Measurements from ENCODE around the gene MYL10.
"Not testable (repeated sequence)": the region's sequence is repeated elsewhere in the genome, so short reads cannot be mapped to it uniquely, and the experiment has no call there.

The MYL10 gene

GRCh38 chr7:101650579-101651081 lies 21.5 kb upstream of the MYL10 start:
- no peak for DNase-seq

- not testable (repeated sequence) for DNase-seq
Observed at GRCh38 chr7:101647876-101648275, 18.8 kb upstream of the MYL10 start.

GRCh38 chr7:101645951-101646350 lies 16.9 kb upstream of the MYL10 start:
- no peak for DNase-seq

DNA sequence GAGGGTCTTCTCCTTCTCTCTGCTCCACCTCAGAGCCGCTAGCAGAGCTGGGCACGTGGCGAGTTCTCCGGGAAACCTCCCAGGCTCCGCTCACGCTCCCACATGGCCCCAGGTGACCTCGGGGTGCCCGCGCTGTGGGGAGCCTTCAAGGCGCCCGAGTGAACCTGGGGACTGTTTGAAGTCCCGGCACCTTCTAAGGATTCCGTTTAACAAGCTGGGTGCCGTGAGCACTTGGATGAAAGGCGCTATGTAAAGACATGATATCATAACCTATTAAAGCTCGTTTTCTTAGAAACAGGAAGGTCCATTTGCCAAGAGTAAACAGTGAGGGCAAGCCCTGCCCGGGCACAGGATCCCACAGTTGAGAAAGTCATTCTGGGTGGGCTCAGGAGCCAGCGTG lies 15.8 kb upstream of the MYL10 start:
- no peak for DNase-seq

DNA sequence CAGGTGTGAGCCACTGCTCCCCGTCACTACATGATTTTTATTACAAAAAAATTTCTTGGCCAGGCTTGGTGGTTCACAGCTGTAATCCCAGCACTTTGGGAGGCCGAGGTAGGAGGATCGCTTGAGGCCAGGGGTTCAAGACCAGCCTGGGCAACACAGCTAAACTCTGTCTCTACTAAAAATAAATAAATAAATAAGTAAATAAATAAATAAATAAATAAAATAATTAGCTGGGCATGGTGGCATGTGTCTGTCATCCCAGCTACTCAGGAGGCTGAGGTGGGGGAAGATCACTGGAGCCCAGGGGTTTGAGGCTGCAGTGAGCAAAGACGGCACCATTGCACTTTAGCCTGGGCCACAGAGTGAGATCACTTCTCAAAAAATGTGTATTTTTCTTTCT lies 10.0 kb upstream of the MYL10 start:
- DNase-seq = not testable (repeated sequence)

GRCh38 chr7:101636822-101637623 lies 7.9 kb upstream of the MYL10 start:
- DNase-seq = no peak

DNA sequence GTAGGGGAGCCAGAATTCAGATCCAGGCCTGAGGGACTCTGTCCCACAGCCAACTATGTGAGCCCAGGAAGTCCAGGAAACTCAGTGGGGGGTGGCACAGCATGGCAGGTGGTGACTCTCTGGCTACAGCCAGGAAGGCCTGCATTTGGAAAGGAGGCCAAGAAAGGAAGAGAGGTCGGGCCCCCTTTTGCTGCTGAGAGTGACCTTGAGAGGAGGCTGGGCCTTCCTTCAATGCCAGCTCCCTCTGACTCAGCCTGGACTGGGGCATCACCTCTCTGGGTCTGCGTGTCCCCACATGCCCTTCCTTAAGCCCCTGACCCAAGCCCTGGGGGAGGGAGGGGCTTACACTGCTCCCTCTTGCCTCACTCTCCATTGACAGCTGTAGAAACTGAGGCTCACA lies 6.4 kb upstream of the MYL10 start:
- DNase-seq = no peak

- no peak for DNase-seq
Observed at GRCh38 chr7:101634196-101634717, 5.2 kb upstream of the MYL10 start.

GRCh38 chr7:101633511-101633910 lies 4.4 kb upstream of the MYL10 start:
- no peak for DNase-seq

DNA sequence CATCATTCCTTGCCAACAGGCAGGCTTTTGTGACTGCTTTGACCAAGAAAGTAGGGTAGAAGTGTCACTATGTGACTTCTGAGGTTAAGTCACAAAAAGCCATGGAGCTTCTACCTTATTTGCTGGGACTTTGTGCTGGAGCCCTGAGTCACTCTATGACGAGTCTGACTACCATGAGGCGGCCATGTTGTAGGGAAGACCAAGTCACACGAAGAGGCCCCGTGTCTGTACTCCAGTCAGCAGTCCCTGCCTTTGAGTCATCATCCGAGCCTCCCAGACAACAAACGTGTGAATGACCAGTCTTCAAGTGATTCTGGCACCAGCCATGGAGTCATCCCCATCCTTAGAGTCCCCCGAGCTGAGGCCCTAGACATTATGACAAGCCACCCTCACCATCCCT lies 3.5 kb upstream of the MYL10 start:
- no peak for DNase-seq

GRCh38 chr7:101631224-101631714 lies 2.2 kb upstream of the MYL10 start:
- DNase-seq = no peak

- no peak for DNase-seq
Observed at GRCh38 chr7:101630591-101630990, 1.5 kb upstream of the MYL10 start.

DNA sequence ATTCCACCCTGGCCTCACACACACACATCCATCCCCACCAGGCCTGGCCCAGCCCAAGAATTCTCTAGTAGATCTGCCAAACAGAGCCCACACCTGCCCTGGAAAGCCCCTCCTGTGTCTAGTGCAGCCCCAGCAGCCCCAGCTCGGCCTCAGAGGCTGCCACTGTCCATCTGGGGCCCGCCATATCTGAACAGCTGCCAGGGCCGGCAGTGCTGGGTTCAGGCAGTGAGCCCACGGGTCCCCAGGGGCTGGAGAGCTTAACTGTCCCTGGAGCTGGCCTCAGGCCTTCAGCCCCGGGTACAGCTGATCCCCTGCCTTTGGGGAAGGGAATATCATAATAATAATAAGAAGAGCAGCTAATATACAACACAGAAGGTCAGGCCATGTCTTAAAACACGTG lies 574 bp downstream of the MYL10 start:
- no peak for DNase-seq

GRCh38 chr7:101626758-101627157 lies 2.3 kb downstream of the MYL10 start:
- DNase-seq = no peak

GRCh38 chr7:101626069-101626671 lies 2.9 kb downstream of the MYL10 start:
- no peak for DNase-seq

GRCh38 chr7:101625031-101625791 lies 3.9 kb downstream of the MYL10 start:
- no peak for DNase-seq

GRCh38 chr7:101624246-101625001 lies 4.7 kb downstream of the MYL10 start:
- no peak for DNase-seq

GRCh38 chr7:101622609-101623173 lies 6.4 kb downstream of the MYL10 start:
- DNase-seq = no peak

DNA sequence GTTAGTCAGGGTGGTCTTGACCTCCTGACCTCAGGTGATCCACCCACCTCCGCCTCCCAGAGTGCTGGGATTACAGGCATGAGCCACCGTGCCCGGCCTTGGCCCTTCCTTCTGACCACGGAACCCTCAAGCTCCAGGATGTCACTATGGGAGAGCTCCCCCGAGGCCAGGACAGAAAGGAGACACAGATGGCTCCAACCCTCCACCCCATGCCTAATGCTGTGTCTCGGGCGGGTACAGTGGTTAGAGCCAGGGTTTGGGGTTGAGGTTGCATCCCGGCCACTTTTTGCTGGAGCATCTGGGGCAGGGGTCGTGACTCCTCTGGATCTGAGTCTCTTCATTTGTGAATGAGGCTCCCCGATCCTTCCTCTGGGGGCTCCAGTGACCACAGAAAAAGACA lies 8.1 kb downstream of the MYL10 start:
- DNase-seq = no peak

DNA sequence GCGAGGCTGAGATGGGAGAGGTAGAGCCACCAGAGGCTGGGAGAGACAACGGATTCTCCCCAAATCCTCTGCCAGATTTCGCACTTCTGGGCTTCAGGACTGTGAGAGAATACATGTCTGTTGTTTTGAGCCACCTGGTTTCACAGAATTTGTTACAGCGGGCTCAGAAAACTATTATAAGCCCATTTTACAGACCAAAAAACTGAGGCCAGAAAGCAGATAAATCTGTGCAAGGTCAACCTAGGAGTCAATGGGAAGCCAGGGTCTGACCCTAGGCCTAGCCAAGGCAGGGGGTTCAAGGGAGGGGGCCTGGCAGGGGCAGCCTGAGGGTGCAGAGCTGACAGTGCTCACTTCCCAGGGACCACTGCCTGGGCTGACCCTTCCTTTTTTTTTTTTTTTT lies 8.7 kb downstream of the MYL10 start:
- DNase-seq = no peak

- DNase-seq = no peak
Observed at GRCh38 chr7:101618916-101619315, 10.2 kb downstream of the MYL10 start.

DNA sequence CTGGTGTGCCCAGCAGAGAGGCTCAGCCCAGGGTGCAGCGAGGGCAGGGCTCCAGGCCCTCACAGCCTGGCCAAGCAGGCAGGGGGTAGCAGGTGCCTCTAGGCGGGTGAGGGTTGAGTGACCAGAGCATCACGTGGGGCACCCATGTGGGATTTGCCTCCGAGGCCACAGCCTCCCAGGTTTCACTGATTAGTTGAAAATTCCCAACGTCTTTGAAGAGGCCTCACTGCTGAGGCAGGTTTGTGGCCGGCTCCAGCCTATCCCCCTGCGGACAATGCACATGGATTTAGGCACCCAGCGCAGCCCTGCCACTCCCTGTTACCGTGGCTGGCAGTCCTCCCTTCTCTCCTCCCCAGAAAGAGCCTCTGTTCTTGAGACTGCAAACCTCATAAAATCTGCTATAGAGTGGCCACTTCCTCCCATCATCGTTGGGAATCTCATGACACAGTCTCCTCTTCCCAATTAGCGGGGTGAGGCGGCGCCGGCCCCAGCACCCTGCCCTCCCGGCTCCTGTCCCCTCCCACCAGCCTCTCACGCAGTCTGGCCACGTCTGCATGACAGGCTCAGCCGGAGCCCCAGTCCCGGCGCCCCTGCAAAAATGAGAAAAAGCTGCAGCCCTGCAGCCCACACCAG lies 10.8 kb downstream of the MYL10 start:
- no peak for DNase-seq

Measured in cortex of kidney (tissue), 1 donor.